ENCODE results near the gene ZBTB39.
"Not testable (repeated sequence)": the region's sequence is repeated elsewhere in the genome, so short reads cannot be mapped to it uniquely, and the experiment has no call there.

Gene ZBTB39

DNA sequence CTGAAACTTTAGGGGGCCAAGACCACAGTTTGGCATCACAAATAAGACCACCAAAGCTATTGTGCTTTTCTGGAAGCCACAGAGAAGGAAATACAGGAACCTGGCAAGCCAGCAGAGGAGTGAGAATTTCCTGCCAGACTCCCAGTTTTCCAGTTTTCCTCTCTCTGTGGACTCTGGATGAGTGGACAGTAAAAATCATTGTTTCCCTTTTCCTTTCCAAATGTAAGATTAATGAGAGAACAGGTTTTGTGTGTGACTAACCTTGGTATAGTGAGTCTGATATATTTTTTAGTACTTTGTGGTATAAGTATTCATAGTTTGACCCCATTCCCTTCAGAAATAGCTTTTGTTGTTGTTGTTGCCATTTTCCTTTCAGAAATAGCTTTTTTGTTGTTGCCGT, 12.6 kb upstream of the ZBTB39 start:
- POLR2A ChIA-PET, result interaction anchor here (1.0 to 1.1 kb wide), 2 partner anchors 60 to 93 kb away, joined by 4 to 6 read pairs; partner anchors contain the start of gene STAT6
- DNase-seq (ENCODE audit: extremely low spot score), result no peak
- CTCF ChIA-PET, result interaction anchor here (0.6 to 1.9 kb wide), 2 partner anchors 157 to 265 kb away, joined by 3 to 4 read pairs; no protein-coding TSS in a partner anchor
- TF ChIP-seq CTBP1 (IDR thresholded peaks at IDR 0.05; ENCODE audit: borderline replicate concordance) (no peak), HDGF (IDR thresholded peaks at IDR 0.05; ENCODE audit: borderline replicate concordance) (no peak), FOXK2 (IDR thresholded peaks at IDR 0.05) (no peak), NFRKB (IDR thresholded peaks at IDR 0.05) (no peak), ARNT (IDR thresholded peaks at IDR 0.05) (no peak), FOXA1 (IDR thresholded peaks at IDR 0.05) (no peak), SP1 (IDR thresholded peaks at IDR 0.05) (no peak), ZNF384 (IDR thresholded peaks at IDR 0.05) (no peak), BHLHE40 (IDR thresholded peaks at IDR 0.05; ENCODE audit: borderline replicate concordance) (no peak)

DNA sequence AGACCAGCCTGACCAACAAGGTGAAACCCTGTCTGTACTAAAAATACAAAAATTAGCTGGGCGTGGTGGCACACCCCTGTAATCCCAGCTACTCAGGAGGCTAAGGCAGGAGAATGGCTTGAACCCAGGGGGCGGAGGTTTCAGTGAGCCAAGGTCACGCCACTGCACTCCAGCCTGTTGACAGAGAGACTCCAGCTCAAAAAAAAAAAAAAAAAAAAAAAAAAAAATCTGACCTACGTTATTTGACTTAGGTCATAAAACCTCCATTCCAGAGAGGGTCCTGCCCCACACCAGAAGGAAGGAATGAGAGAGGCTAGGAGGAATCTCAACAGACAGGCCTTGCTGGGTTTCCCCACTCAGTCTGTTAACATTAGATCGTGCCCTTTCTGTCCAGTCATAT, 12.0 kb upstream of the ZBTB39 start:
- ChIA-PET POLR2A (interaction anchor here (1.0 to 1.1 kb wide), 2 partner anchors 61 to 94 kb away, joined by 4 to 6 read pairs; partner anchors contain the start of gene STAT6), CTCF (interaction anchor here (0.6 to 1.9 kb wide), 6 partner anchors 10 to 264 kb away, joined by 3 to 7 read pairs (median 4); no protein-coding TSS in a partner anchor)
- 0 out of 2 replicates have a peak, but pooled peaks have one; percentile 48 for TF ChIP-seq ZNF384 (IDR thresholded peaks at IDR 0.05)
- not testable (repeated sequence) for DNase-seq (ENCODE audit: extremely low spot score)

DNA sequence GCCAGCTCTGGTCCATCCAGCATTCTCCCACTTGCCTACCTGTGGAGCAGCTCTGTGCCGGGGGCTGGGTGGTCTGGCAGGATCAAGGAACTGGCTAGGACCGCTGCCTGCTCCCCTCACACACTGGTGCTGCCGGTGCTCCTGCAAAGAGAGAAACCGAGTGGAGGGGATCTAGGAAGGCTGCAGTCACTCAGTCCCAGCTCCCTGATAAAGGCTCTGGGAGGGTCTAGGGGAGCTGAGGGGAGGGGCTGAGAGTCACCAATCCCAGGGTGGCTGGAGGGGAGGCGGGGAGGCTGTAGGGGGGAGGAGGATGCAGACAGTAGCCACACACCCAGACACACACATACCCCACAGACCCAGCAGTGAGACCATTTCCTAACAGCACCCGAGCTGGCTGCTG, 10.0 kb upstream of the ZBTB39 start, which contains the start of gene TAC3:
Gene TAC3, minus strand, starts transcription at position 182 of the 400 bp plus-strand sequence. CDS start 732 bp downstream, outside the sequence.
- DNase-seq (ENCODE audit: extremely low spot score), result no peak
- TF ChIP-seq ZNF384 (IDR thresholded peaks at IDR 0.05) (no peak), BHLHE40 (IDR thresholded peaks at IDR 0.05; ENCODE audit: borderline replicate concordance) (no peak), SP1 (IDR thresholded peaks at IDR 0.05) (no peak), FOXM1 (IDR thresholded peaks at IDR 0.05; ENCODE audit: borderline replicate concordance) (no peak), ELF4 (IDR thresholded peaks at IDR 0.05) (no peak), TARDBP (IDR thresholded peaks at IDR 0.05) (no peak), CTBP1 (IDR thresholded peaks at IDR 0.05; ENCODE audit: borderline replicate concordance) (no peak), SUZ12 (IDR thresholded peaks at IDR 0.05) (no peak), NFRKB (IDR thresholded peaks at IDR 0.05) (no peak), FOXA1 (IDR thresholded peaks at IDR 0.05) (no peak), HDGF (IDR thresholded peaks at IDR 0.05; ENCODE audit: borderline replicate concordance) (no peak), L3MBTL2 (conservative IDR thresholded peaks at IDR 0.05) (no peak), ARNT (IDR thresholded peaks at IDR 0.05) (no peak), FOXK2 (IDR thresholded peaks at IDR 0.05) (no peak), LEF1 (IDR thresholded peaks at IDR 0.05; ENCODE audit: borderline replicate concordance) (no peak)
- TF ChIP-seq, protein P1, sequence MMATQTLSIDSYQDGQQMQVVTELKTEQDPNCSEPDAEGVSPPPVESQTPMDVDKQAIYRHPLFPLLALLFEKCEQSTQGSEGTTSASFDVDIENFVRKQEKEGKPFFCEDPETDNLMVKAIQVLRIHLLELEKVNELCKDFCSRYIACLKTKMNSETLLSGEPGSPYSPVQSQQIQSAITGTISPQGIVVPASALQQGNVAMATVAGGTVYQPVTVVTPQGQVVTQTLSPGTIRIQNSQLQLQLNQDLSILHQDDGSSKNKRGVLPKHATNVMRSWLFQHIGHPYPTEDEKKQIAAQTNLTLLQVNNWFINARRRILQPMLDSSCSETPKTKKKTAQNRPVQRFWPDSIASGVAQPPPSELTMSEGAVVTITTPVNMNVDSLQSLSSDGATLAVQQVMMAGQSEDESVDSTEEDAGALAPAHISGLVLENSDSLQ (IDR thresholded peaks at IDR 0.05), result no peak
- POLR2A ChIA-PET, result interaction anchor here (0.6 to 1.2 kb wide), 4 partner anchors 36 to 95 kb away, joined by 3 to 4 read pairs (median 3); partner anchors contain the start of genes NAB2 and STAT6
- CTCF ChIA-PET, result interaction anchor here (1.2 kb wide), 1 partner anchor 8 kb away, joined by 5 read pairs; no protein-coding TSS in a partner anchor

DNA sequence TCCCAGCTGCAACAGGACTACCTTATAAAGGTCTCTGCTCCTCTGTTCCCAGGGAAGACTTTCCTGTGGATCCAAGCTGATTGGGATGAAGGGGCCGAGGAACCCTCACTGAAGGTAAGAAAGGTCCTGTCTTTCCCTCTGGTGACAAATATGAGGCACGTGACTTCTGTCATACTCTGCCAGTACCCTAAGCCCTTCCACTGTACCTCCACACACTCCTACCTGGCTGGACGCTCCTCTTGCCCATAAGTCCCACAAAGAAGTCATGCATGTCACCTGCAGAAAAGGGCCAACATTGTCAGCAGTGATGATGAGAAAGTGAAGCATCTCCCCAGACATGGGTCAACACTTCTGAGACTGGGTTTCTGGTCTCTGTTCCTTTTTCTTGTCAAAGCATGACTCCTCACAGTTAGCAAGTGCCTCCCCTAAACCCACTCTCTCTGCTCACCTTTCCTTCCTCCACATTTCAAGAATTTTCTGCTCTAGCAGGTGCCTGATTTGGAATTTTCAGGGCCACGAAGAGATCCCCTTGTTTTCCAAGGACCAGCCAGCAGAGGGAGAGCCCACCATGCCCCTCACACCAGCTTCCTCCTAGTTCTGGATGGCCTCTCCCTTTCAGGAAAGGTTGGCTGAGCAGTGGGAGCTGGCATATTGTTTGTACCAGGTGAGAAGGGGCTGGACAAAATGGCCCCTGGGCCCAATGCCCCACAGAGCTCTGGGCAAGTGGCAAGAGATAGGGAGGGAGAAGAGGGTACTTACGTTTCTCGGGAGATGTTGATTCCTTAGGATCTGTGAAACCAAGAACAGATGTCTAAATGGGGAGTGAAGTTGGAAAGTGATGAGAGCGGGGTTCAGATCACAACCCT, 6.5 kb upstream of the ZBTB39 start:
- no peak for TF ChIP-seq TARDBP (IDR thresholded peaks at IDR 0.05)
- DNase-seq (ENCODE audit: extremely low spot score), result no peak
- CTCF ChIA-PET, result interaction anchor here (0.5 kb wide), 1 partner anchor 62 kb away, joined by 4 read pairs; no protein-coding TSS in a partner anchor

DNA sequence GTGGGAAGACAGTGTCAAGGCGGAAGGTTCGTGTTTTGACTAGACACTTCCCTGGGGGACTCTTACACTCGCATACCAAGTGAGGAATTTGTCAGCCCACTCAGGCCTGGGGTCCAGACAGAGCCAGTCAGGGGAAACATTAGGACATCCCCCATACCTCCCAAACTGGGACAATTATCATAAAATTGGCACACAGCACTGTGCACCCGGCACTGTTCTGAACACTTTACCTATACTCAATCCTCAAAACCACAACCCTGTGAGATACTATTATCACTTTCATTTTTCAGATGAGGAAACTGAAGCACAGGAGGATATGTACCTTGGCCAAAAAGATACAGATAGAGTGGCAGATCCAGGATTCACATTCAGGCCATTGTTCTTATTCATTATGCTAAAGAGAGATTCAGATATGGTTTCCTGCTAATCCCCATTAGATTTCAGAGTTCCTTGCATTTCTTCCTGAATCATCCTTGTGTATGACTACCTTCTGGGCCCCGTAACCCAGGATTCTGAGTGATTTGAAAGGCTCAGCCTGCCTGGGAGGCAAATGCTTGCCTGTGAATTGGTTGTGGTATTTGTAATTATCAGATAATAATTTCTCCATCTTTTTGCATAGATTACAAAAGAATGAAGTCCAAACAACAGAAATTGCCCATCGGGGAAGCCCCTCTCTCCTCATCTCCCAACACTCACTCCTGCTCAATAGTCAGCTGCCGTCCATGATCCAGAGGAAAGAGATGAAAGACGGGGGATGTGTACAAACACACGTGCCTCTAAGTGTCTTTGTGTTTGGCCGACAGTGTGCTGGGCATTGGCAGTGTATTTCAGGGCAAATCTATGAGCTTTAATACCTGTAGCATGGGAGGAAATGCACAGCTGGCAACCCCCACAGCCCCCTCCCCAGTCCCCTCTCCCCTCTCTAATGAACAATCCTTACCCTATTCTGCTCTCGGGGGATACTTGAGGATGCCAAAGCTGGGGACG, 5.4 kb upstream of the ZBTB39 start:
- no peak for DNase-seq (ENCODE audit: extremely low spot score)
- TF ChIP-seq L3MBTL2 (conservative IDR thresholded peaks at IDR 0.05) (no peak), SP1 (IDR thresholded peaks at IDR 0.05) (no peak), ELF4 (IDR thresholded peaks at IDR 0.05) (no peak), FOXM1 (IDR thresholded peaks at IDR 0.05; ENCODE audit: borderline replicate concordance) (no peak), TARDBP (IDR thresholded peaks at IDR 0.05) (no peak), LEF1 (IDR thresholded peaks at IDR 0.05; ENCODE audit: borderline replicate concordance) (no peak), NFRKB (IDR thresholded peaks at IDR 0.05) (no peak), BHLHE40 (IDR thresholded peaks at IDR 0.05; ENCODE audit: borderline replicate concordance) (no peak)
- ChIA-PET CTCF (interaction anchor here (1.1 to 1.4 kb wide), 4 partner anchors 8 to 165 kb away, joined by 3 to 11 read pairs (median 4); partner anchors contain the start of gene STAT6), POLR2A (interaction anchor here (1.0 to 1.7 kb wide), 4 partner anchors 54 to 286 kb away, joined by 3 to 11 read pairs (median 4); partner anchors contain the start of genes NACA, NEMP1 and STAT6)

More for the DNA sequence above, 6.5 kb upstream of the ZBTB39 start:
- POLR2A ChIA-PET, result no interaction called here

DNA sequence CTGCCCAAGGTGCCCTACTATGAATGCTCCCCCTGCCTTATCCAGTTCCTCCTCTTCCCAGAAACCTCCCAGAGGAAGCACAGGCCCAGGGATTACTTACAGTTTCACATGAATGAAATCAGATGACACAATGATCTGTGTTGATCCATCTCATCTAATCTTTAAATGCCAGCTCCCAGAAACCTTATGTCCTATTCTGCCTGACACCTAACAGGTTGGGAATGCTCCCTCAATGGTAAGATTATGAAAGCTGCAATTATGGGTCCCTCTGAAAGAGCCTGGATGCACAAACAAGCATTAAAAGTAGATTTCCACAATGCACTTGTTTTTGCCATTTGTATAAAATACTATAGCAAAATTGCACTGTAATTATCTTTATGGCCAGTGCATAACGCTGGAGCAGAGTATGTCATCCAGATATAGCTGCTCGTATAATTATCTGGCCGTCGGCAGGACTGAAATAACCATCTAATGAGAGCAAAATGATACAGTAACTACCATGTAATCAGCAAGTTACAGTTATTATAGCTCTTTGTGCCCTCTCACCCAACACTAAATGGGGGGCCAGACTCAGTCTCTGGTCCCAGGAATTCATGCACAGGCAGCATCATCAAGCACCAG, 4.4 kb upstream of the ZBTB39 start:
- TF ChIP-seq TARDBP (IDR thresholded peaks at IDR 0.05) (no peak), ELF4 (IDR thresholded peaks at IDR 0.05) (no peak), CTBP1 (IDR thresholded peaks at IDR 0.05; ENCODE audit: borderline replicate concordance) (no peak), BHLHE40 (IDR thresholded peaks at IDR 0.05; ENCODE audit: borderline replicate concordance) (no peak), LEF1 (IDR thresholded peaks at IDR 0.05; ENCODE audit: borderline replicate concordance) (no peak), FOXK2 (IDR thresholded peaks at IDR 0.05) (no peak), ARNT (IDR thresholded peaks at IDR 0.05) (no peak), SP1 (IDR thresholded peaks at IDR 0.05) (no peak), FOXA1 (IDR thresholded peaks at IDR 0.05) (no peak), ZNF384 (IDR thresholded peaks at IDR 0.05) (no peak), L3MBTL2 (conservative IDR thresholded peaks at IDR 0.05) (no peak), NFRKB (IDR thresholded peaks at IDR 0.05) (no peak), FOXM1 (IDR thresholded peaks at IDR 0.05; ENCODE audit: borderline replicate concordance) (no peak), SUZ12 (IDR thresholded peaks at IDR 0.05) (no peak), HDGF (IDR thresholded peaks at IDR 0.05; ENCODE audit: borderline replicate concordance) (no peak)
- TF ChIP-seq, protein P1 (IDR thresholded peaks at IDR 0.05), result no peak
- DNase-seq (ENCODE audit: extremely low spot score), result no peak
- ChIA-PET CTCF (interaction anchor here (1.1 to 1.4 kb wide), 4 partner anchors 9 to 166 kb away, joined by 3 to 11 read pairs (median 4); partner anchors contain the start of gene STAT6), POLR2A (interaction anchor here (1.0 to 1.7 kb wide), 4 partner anchors 55 to 285 kb away, joined by 3 to 11 read pairs (median 4); partner anchors contain the start of genes NACA, NEMP1 and STAT6)

Measured in HEK293T (cell line).